DOHH2 (cell line): ENCODE measurements around the gene CCNF.

Source experiments
- CTCF ChIP-seq: fragments of 200-600 bp; sonication (generic); IDR thresholded peaks from one replicate; pipeline ENCODE4 v1.5.1; 2014; ENCODE audit warnings: antibody characterized with exemption, mild to moderate bottlenecking, low read depth, low read length; ENCODE audit not compliant: poor library complexity, severe bottlenecking
- EZH2phosphoT487 ChIP-seq: fragments of 200-600 bp; sonication (generic); IDR thresholded peaks from 2 replicates; pipeline ENCODE4 v1.6.1; 2017; ENCODE audit warnings: borderline replicate concordance, mild to moderate bottlenecking, antibody characterized with exemption, low read length, moderate library complexity, mixed read lengths

- TF ChIP-seq EZH2phosphoT487 (no peak), CTCF (no peak)
Measured at GRCh38 chr16:2388875-2389433, 40.3 kb upstream of the CCNF start.
